PC-3 (cell line): Measurements from ENCODE around the gene CALN1.

Experiments
- CTCF ChIP-seq: fragments of 300-600 bp; sonication (generic); conservative IDR thresholded peaks from 2 replicates; pipeline ENCODE4 v1.5.1; 2017; ENCODE audit warnings: antibody characterized with exemption, low read depth, mild to moderate bottlenecking, low read length
- EZH2 ChIP-seq: fragments of 300-600 bp; sonication (generic); IDR thresholded peaks from one replicate; pipeline ENCODE4 v1.6.1; 2017; ENCODE audit warnings: antibody characterized with exemption, mild to moderate bottlenecking, low read length; ENCODE audit not compliant: unreplicated experiment

- TF ChIP-seq CTCF = no peak
- TF ChIP-seq EZH2 = no peak
Observed at GRCh38 chr7:72190919-72191318, 221.2 kb downstream of the CALN1 start.
